HG03139 (cell line): ENCODE measurements around the gene FGFR3.
A peak's percentile ranks its signal among the peaks of the same experiment; 100 is the strongest.
"Not testable (repeated sequence)": the region's sequence is repeated elsewhere in the genome, so short reads cannot be mapped to it uniquely, and the experiment has no call there.

Experiments used
- ATAC-seq: cut with Tn5 transposase; IDR thresholded peaks from one replicate; pipeline ENCODE4 v1.9.1; 2021; ENCODE audit not compliant: unreplicated experiment

The FGFR3 gene

GRCh38 chr4:1815096-1815996 is 22.3 kb downstream of the FGFR3 start:
- ATAC-seq, result no peak

GRCh38 chr4:1815997-1816860 is 23.1 kb downstream of the FGFR3 start:
- no peak for ATAC-seq

GRCh38 chr4:1819284-1819683 is 26.2 kb downstream of the FGFR3 start:
- ATAC-seq, result no peak

GRCh38 chr4:1819816-1820215 is 26.7 kb downstream of the FGFR3 start:
- no peak for ATAC-seq

GRCh38 chr4:1821679-1822567 is 28.8 kb downstream of the FGFR3 start:
- no peak for ATAC-seq

GRCh38 chr4:1822568-1823544 is 29.8 kb downstream of the FGFR3 start:
- no peak for ATAC-seq

GRCh38 chr4:1823545-1823932 is 30.4 kb downstream of the FGFR3 start:
- no peak for ATAC-seq

- no peak for ATAC-seq
These were observed 31.7 kb downstream of the FGFR3 start for GRCh38 chr4:1824746-1825145.

GRCh38 chr4:1825326-1825725 is 32.2 kb downstream of the FGFR3 start:
- no peak for ATAC-seq

GRCh38 chr4:1826531-1827350 is 33.6 kb downstream of the FGFR3 start:
- no peak for ATAC-seq

- ATAC-seq, result no peak
These were observed 37.1 kb downstream of the FGFR3 start for GRCh38 chr4:1830234-1830633.

- no peak for ATAC-seq
These were observed 37.6 kb downstream of the FGFR3 start for GRCh38 chr4:1830642-1831228.

GRCh38 chr4:1831331-1831730 is 38.2 kb downstream of the FGFR3 start:
- no peak for ATAC-seq

- ATAC-seq, result no peak
These were observed 39.6 kb downstream of the FGFR3 start for GRCh38 chr4:1832690-1833089.

GRCh38 chr4:1833307-1834046 is 40.4 kb downstream of the FGFR3 start:
- ATAC-seq, result no peak

- peak; percentile 60 for ATAC-seq
These were observed 41.1 kb downstream of the FGFR3 start for GRCh38 chr4:1834047-1834775.

GRCh38 chr4:1835836-1836235 is 42.7 kb downstream of the FGFR3 start:
- not testable (repeated sequence) for ATAC-seq
